ENCODE results near the gene ALK. TPM values are rescaled to one million over a fixed set of nuclear protein-coding genes. Genes with fewer than 3 reads are reported as not detected.

Gene ALK
- total RNA-seq, 4 donors from 2014 or later = 0.19 TPM; not detected in 3

GRCh38 chr2:29353403-29353991, 567.9 kb downstream of the ALK start:
- no peak for DNase-seq
- 80 to 83% methylated on average over 1 of the region's 1 CpG for whole genome bisulfite sequencing, 2 donors
- H3K9me3 ChIP-seq = no peaks in the 10 kb centered on the region
- no peaks in the 10 kb centered on the region for H3K27me3 ChIP-seq
- no peak overlapping the region for H3K4me3 ChIP-seq
- intact Hi-C loops (cut with DNase I) = no loop called here
- H3K27ac ChIP-seq = no peak overlapping the region
- no peaks in the 10 kb centered on the region for H3K4me1 ChIP-seq
- no peaks in the 10 kb centered on the region for H3K36me3 ChIP-seq
- TF ChIP-seq POLR2A (IDR thresholded peaks at IDR 0.05) (no peak), CTCF (IDR thresholded peaks at IDR 0.05) (no peak)

GRCh38 chr2:29351916-29352591, 569.3 kb downstream of the ALK start:
- WGBS, 2 donors = 71 to 88% methylated on average over 8 of the region's 9 CpGs
- no peak for DNase-seq
- H3K27me3 ChIP-seq = peaks cover 0 to 5% (median 0%) of the 10 kb centered on the region in 4 donors
- H3K9me3 ChIP-seq = no peaks in the 10 kb centered on the region
- no peaks in the 10 kb centered on the region for H3K4me1 ChIP-seq
- H3K4me3 ChIP-seq = no peak overlapping the region
- intact Hi-C loops (cut with DNase I) = no loop called here
- no peaks in the 10 kb centered on the region for H3K36me3 ChIP-seq
- no peak overlapping the region for H3K27ac ChIP-seq
- TF ChIP-seq POLR2A (IDR thresholded peaks at IDR 0.05) (no peak), CTCF (IDR thresholded peaks at IDR 0.05) (no peak)

GRCh38 chr2:29351248-29351647, 570.1 kb downstream of the ALK start:
- Histone ChIP-seq H3K4me1 (no peaks in the 10 kb centered on the region), H3K27ac (no peak overlapping the region), H3K9me3 (no peaks in the 10 kb centered on the region), H3K36me3 (no peaks in the 10 kb centered on the region), H3K27me3 (peaks cover 0 to 5% (median 0%) of the 10 kb centered on the region in 4 donors), H3K4me3 (no peak overlapping the region)
- DNase-seq = no peak
- whole genome bisulfite sequencing, 2 donors = 71 to 76% methylated on average over 3 to 5 of the region's 5 CpGs
- TF ChIP-seq CTCF (IDR thresholded peaks at IDR 0.05) = no peak
- TF ChIP-seq POLR2A (IDR thresholded peaks at IDR 0.05) = no peak
- intact Hi-C loops (cut with DNase I) = no loop called here

GRCh38 chr2:29349316-29350030, 571.9 kb downstream of the ALK start:
- Histone ChIP-seq H3K27me3 (peaks cover 0 to 5% (median 0%) of the 10 kb centered on the region in 4 donors), H3K27ac (no peak overlapping the region), H3K4me3 (no peak overlapping the region), H3K36me3 (no peaks in the 10 kb centered on the region), H3K9me3 (no peaks in the 10 kb centered on the region), H3K4me1 (no peaks in the 10 kb centered on the region)
- no peak for TF ChIP-seq CTCF (IDR thresholded peaks at IDR 0.05)
- no peak for TF ChIP-seq POLR2A (IDR thresholded peaks at IDR 0.05)
- intact Hi-C loops (cut with DNase I) = no loop called here
- WGBS, 2 donors = 58 to 77% methylated on average over 2 to 5 of the region's 5 CpGs
- no peak for DNase-seq
